ENCODE measurements around the gene PTPRR.

The PTPRR gene

GRCh38 chr12:70783455-70783854 is 137.1 kb downstream of the PTPRR start:
- no peak overlapping the region for H3K27ac ChIP-seq
- TF ChIP-seq, protein P1, sequence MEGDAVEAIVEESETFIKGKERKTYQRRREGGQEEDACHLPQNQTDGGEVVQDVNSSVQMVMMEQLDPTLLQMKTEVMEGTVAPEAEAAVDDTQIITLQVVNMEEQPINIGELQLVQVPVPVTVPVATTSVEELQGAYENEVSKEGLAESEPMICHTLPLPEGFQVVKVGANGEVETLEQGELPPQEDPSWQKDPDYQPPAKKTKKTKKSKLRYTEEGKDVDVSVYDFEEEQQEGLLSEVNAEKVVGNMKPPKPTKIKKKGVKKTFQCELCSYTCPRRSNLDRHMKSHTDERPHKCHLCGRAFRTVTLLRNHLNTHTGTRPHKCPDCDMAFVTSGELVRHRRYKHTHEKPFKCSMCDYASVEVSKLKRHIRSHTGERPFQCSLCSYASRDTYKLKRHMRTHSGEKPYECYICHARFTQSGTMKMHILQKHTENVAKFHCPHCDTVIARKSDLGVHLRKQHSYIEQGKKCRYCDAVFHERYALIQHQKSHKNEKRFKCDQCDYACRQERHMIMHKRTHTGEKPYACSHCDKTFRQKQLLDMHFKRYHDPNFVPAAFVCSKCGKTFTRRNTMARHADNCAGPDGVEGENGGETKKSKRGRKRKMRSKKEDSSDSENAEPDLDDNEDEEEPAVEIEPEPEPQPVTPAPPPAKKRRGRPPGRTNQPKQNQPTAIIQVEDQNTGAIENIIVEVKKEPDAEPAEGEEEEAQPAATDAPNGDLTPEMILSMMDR (conservative IDR thresholded peaks at IDR 0.05) = no peak

GRCh38 chr12:70779250-70779649 is 141.3 kb downstream of the PTPRR start:
- no peak overlapping the region for H3K27ac ChIP-seq
- TF ChIP-seq, protein P1 (conservative IDR thresholded peaks at IDR 0.05) = no peak

DNA sequence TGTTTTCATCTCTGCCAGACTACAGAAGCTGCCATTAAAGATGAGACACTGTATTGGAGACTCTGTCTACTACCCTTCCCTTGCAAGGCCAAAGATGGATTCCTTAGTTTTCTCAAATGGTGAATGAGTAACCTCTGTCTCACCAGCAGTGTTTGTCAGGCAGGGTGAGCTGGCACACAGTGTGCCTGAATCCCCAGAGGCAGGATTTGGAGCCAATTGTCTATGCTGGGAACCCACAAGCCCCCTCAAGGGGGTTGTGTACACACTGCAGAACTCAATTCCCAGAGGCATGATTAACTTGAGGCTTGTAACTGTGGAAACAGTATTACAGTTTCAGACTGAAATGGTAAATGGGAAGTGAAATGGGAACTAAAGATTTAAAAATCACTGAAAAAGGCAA is 146.5 kb downstream of the PTPRR start:
- TF ChIP-seq, protein P1 (conservative IDR thresholded peaks at IDR 0.05) = no peak
- no peak overlapping the region for H3K27ac ChIP-seq

DNA sequence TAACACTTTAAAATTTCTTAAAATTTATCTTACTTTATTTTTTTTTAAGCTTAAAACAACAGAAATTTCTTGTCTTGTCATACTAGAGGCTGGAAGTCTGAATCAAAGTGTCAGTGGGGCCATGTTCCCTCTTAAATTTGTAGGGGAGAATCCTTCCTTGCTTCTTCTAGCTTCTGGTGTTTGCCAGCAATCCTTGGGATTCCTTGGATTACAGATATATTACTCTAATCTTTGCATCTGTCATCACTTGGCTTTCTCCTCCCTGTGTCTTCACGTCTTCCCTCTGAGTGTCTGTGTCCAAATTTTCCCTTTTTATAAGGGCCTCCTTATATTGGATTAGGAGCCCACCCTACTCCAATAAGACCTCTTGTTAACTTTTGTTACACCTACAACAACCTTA is 147.7 kb downstream of the PTPRR start:
- TF ChIP-seq, protein P1 (conservative IDR thresholded peaks at IDR 0.05) = no peak
- no peak overlapping the region for H3K27ac ChIP-seq

- TF ChIP-seq, protein P1 (conservative IDR thresholded peaks at IDR 0.05) = no peak
- H3K27ac ChIP-seq = no peak overlapping the region
Measured at GRCh38 chr12:70771581-70771980, 149.0 kb downstream of the PTPRR start.

DNA sequence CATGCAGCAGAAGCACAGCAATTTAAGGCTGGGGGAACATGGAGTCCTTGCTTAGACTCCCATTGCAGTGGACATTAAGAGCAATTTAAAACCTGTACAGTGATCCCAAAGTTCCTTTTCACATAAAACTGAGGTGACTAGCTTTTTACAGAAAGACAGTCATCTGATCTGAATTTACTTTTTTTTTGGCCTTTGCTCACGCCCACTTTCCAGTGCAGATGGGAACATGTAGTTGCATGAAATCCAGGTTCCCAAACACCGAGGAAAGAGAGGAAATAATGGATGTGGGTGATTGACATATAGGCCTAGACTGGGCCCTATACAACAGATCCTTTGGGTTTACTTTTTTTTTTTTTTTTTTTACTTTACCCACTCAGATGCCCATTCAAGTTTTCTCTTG is 156.9 kb downstream of the PTPRR start:
- TF ChIP-seq, protein P1 (conservative IDR thresholded peaks at IDR 0.05) = no peak
- H3K27ac ChIP-seq = no peak overlapping the region

DNA sequence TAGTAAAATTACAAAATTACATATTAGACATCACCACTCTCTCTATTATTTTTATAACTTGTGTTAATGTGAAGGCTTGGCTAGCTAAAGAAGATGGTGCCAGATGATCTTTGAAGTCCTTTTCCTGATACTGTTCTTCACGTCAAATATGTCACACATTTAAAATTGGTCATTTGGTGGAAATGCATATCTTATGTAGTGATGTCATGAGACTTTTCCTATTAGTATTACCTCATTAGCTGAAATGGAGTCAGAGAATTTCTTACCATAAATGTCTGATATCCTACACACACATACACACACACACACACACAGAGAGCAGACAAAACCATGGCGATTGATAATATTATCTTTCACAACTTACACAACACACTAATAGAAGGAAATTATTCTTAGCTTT is 158.5 kb downstream of the PTPRR start:
- TF ChIP-seq, protein P1 (conservative IDR thresholded peaks at IDR 0.05) = no peak
- no peak overlapping the region for H3K27ac ChIP-seq
